Urinary bladder (tissue), 4 donors: ENCODE results near the gene ALDH9A1. TPM values are rescaled to one million over a fixed set of nuclear protein-coding genes. Genes with fewer than 3 reads are reported as not detected.
"Not testable (repeated sequence)": the region's sequence is repeated elsewhere in the genome, so short reads cannot be mapped to it uniquely, and the experiment has no call there.

ENCODE experiments used
- DNase-seq: peaks from one replicate; pipeline ENCODE4 v3.0.0-alpha.2; 2015; ENCODE audit errors: extremely low spot score
- H3K27ac ChIP-seq: one replicate; pipeline ENCODE4 v1.5.1; 2013; ENCODE audit warnings: low read depth, mild to moderate bottlenecking, moderate library complexity
- H3K36me3 ChIP-seq: one replicate; pipeline ENCODE4 v1.6.1; 2013; ENCODE audit warnings: mild to moderate bottlenecking, moderate library complexity; ENCODE audit not compliant: insufficient read depth
- H3K4me1 ChIP-seq: one replicate; pipeline ENCODE4 v1.6.1; 2013; ENCODE audit warnings: mild to moderate bottlenecking, moderate library complexity; ENCODE audit not compliant: insufficient read depth
- H3K4me3 ChIP-seq: one replicate; pipeline ENCODE4 v1.5.1; 2013; ENCODE audit warnings: low read depth, low read length
- WGBS: extraction: QIAGEN DNeasy Blood & Tissue Kit; methylation state at CpG from one replicate; pipeline ENCODE4 v1.1.7; 2013; 5-methylcytosine and 5-hydroxymethylcytosine counted together
- polyA plus RNA-seq: library from polyadenylated mRNA; stranded (reverse); fragments of 200-250 nt; gene quantifications from one replicate; pipeline ENCODE4 v1.2.3, GENCODE V29; 2013
- total RNA-seq: library from RNA; depleted of rRNA; stranded (reverse); fragments of >200 nt; gene quantifications from one replicate; pipeline ENCODE4 v1.2.3, GENCODE V29; 2014
- donor health status: healthy with polysubstance abuse.
- donor health status: healthy.

Gene ALDH9A1
- total RNA-seq (74.1 TPM), polyA plus RNA-seq (74.5 TPM)

- DNase-seq = peak; percentile 66
- H3K36me3 ChIP-seq = no peaks in the 10 kb centered on the region
- no peaks in the 10 kb centered on the region for H3K4me1 ChIP-seq
- peak within 1 kb of the TSS; percentile 64 for H3K4me3 ChIP-seq
- WGBS = under 1% methylated on average over 65 of the region's 65 CpGs
- peak within 1 kb of the TSS; percentile 93 for H3K27ac ChIP-seq
These were observed at the start of gene ALDH9A1 for GRCh38 chr1:165697881-165698760. Gene ALDH9A1 (minus strand): TSS chr1:165698562. CDS start chr1:165698558, 4 bp downstream.

- no peak overlapping the region for H3K27ac ChIP-seq
- no peaks in the 10 kb centered on the region for H3K4me1 ChIP-seq
- DNase-seq = no peak
- H3K36me3 ChIP-seq = no peaks in the 10 kb centered on the region
- WGBS = 92% methylated on average over 9 of the region's 9 CpGs
- H3K4me3 ChIP-seq = no peak overlapping the region
These were observed 49.5 kb upstream of the ALDH9A1 start for GRCh38 chr1:165747632-165748447.

GRCh38 chr1:165744913-165745312 is 46.6 kb upstream of the ALDH9A1 start:
- WGBS = 99% methylated on average over 1 of the region's 1 CpG
- H3K36me3 ChIP-seq, H3K27ac ChIP-seq, DNase-seq, H3K4me1 ChIP-seq, H3K4me3 ChIP-seq: not testable (repeated sequence)

- H3K4me1 ChIP-seq = no peaks in the 10 kb centered on the region
- H3K27ac ChIP-seq = no peak overlapping the region
- DNase-seq = no peak
- WGBS = 91% methylated on average over 8 of the region's 8 CpGs
- no peak overlapping the region for H3K4me3 ChIP-seq
- H3K36me3 ChIP-seq = peaks cover 2% of the 10 kb centered on the region
These were observed 43.8 kb upstream of the ALDH9A1 start for GRCh38 chr1:165742194-165742593.

- no peaks in the 10 kb centered on the region for H3K4me1 ChIP-seq
- no peak for DNase-seq
- H3K27ac ChIP-seq = no peak overlapping the region
- 95% methylated on average over 1 of the region's 1 CpG for WGBS
- H3K36me3 ChIP-seq = peaks cover 2% of the 10 kb centered on the region
- no peak overlapping the region for H3K4me3 ChIP-seq
These were observed 40.4 kb upstream of the ALDH9A1 start for GRCh38 chr1:165738794-165739193.

- Histone ChIP-seq H3K4me1 (no peaks in the 10 kb centered on the region), H3K36me3 (peaks cover 2% of the 10 kb centered on the region), H3K4me3 (no peak overlapping the region), H3K27ac (no peak overlapping the region)
- no peak for DNase-seq
These were observed 38.8 kb upstream of the ALDH9A1 start for GRCh38 chr1:165737196-165737595.

GRCh38 chr1:165734906-165735305 is 36.5 kb upstream of the ALDH9A1 start:
- H3K4me3 ChIP-seq = no peak overlapping the region
- WGBS = 84% methylated on average over 3 of the region's 3 CpGs
- DNase-seq = no peak
- no peaks in the 10 kb centered on the region for H3K4me1 ChIP-seq
- no peaks in the 10 kb centered on the region for H3K36me3 ChIP-seq
- H3K27ac ChIP-seq = no peak overlapping the region

GRCh38 chr1:165726841-165727240 is 28.5 kb upstream of the ALDH9A1 start:
- DNase-seq = no peak
- Histone ChIP-seq H3K36me3 (no peaks in the 10 kb centered on the region), H3K27ac (no peak overlapping the region), H3K4me3 (no peak overlapping the region), H3K4me1 (no peaks in the 10 kb centered on the region)
- WGBS = 98% methylated on average over 2 of the region's 2 CpGs

- no peak overlapping the region for H3K27ac ChIP-seq
- H3K36me3 ChIP-seq = no peaks in the 10 kb centered on the region
- no peak overlapping the region for H3K4me3 ChIP-seq
- no peak for DNase-seq
- H3K4me1 ChIP-seq = no peaks in the 10 kb centered on the region
- WGBS = 80% methylated on average over 2 of the region's 2 CpGs
These were observed 27.8 kb upstream of the ALDH9A1 start for GRCh38 chr1:165726169-165726568.

- no peak overlapping the region for H3K27ac ChIP-seq
- DNase-seq = peak; percentile 11
- H3K36me3 ChIP-seq = no peaks in the 10 kb centered on the region
- WGBS = 23% methylated on average over 4 of the region's 4 CpGs
- no peak overlapping the region for H3K4me3 ChIP-seq
- H3K4me1 ChIP-seq = no peaks in the 10 kb centered on the region
These were observed 19.7 kb upstream of the ALDH9A1 start for GRCh38 chr1:165717918-165718515.

GRCh38 chr1:165716265-165717051 is 18.1 kb upstream of the ALDH9A1 start:
- H3K36me3 ChIP-seq = not testable (repeated sequence)

GRCh38 chr1:165712764-165713163 is 14.4 kb upstream of the ALDH9A1 start:
- no peak for DNase-seq
- Histone ChIP-seq H3K4me1 (no peaks in the 10 kb centered on the region), H3K4me3 (no peak overlapping the region), H3K36me3 (no peaks in the 10 kb centered on the region), H3K27ac (no peak overlapping the region)
- 85% methylated on average over 5 of the region's 5 CpGs for WGBS

More at GRCh38 chr1:165716265-165717051, 18.1 kb upstream of the ALDH9A1 start:
- WGBS = 95% methylated on average over 8 of the region's 8 CpGs
- H3K4me1 ChIP-seq, H3K4me3 ChIP-seq, DNase-seq, H3K27ac ChIP-seq: not testable (repeated sequence)
